ENCODE results near the gene SFXN3. TPM values are rescaled to one million over a fixed set of nuclear protein-coding genes. Genes with fewer than 3 reads are reported as not detected.

The SFXN3 gene
- total RNA-seq, 4 donors from 2014 or later = 3.9 to 30.7 (median 9.4) TPM

GRCh38 chr10:101011517-101012423 is 19.3 kb upstream of the SFXN3 start:
- Histone ChIP-seq H3K4me3 (no peak overlapping the region), H3K27ac (peak overlapping the region in 2 of 4 donors; percentile 6 to 64), H3K27me3 (peaks cover 0 to 12% (median 0%) of the 10 kb centered on the region in 4 donors), H3K9me3 (no peaks in the 10 kb centered on the region), H3K4me1 (peaks cover 8 to 53% (median 14%) of the 10 kb centered on the region in 3 donors), H3K36me3 (peaks cover 0 to 7% (median 4%) of the 10 kb centered on the region in 3 donors)
- no peak for DNase-seq
- intact Hi-C loops (cut with DNase I) = no loop called here
- WGBS, 2 donors = 66 to 75% methylated on average over 2 to 8 of the region's 22 CpGs
- TF ChIP-seq CTCF (IDR thresholded peaks at IDR 0.05) (peak in 1 of 6 experiments; percentile 9), POLR2A (IDR thresholded peaks at IDR 0.05) (no peak)

- TF ChIP-seq POLR2A (IDR thresholded peaks at IDR 0.05) (no peak), CTCF (IDR thresholded peaks at IDR 0.05) (peak; percentile 73 to 92 (median 88))
- intact Hi-C loops (cut with DNase I) = no loop called here
- Histone ChIP-seq H3K36me3 (no peaks in the 10 kb centered on the region), H3K27ac (peak overlapping the region in 3 of 4 donors; percentile 6 to 64 (median 44)), H3K4me1 (peaks cover 8 to 44% (median 14%) of the 10 kb centered on the region in 3 donors), H3K9me3 (no peaks in the 10 kb centered on the region), H3K4me3 (no peak overlapping the region), H3K27me3 (peaks cover 0 to 19% (median 0%) of the 10 kb centered on the region in 4 donors)
- DNase-seq = no peak
- 8 to 22% methylated on average over 11 to 14 of the region's 14 CpGs for WGBS, 2 donors
Observed at GRCh38 chr10:101012525-101013364, 18.3 kb upstream of the SFXN3 start.

GRCh38 chr10:101013365-101013825 is 17.6 kb upstream of the SFXN3 start:
- Histone ChIP-seq H3K27ac (peak overlapping the region in 3 of 4 donors; percentile 6 to 64 (median 17)), H3K4me1 (peaks cover 8 to 38% (median 14%) of the 10 kb centered on the region in 3 donors), H3K36me3 (no peaks in the 10 kb centered on the region), H3K4me3 (no peak overlapping the region), H3K27me3 (peaks cover 0 to 26% (median 0%) of the 10 kb centered on the region in 4 donors), H3K9me3 (no peaks in the 10 kb centered on the region)
- intact Hi-C loops (cut with DNase I) = no loop called here
- no peak for DNase-seq
- WGBS, 2 donors = 28 to 34% methylated on average over 9 of the region's 9 CpGs
- TF ChIP-seq CTCF (IDR thresholded peaks at IDR 0.05) = no peak
- TF ChIP-seq POLR2A (IDR thresholded peaks at IDR 0.05) = no peak

- 10 to 13% methylated on average over 8 to 9 of the region's 11 CpGs for WGBS, 2 donors
Observed at GRCh38 chr10:101014230-101014884, 16.7 kb upstream of the SFXN3 start.

More at GRCh38 chr10:101014230-101014884, 16.7 kb upstream of the SFXN3 start:
- Histone ChIP-seq H3K4me1 (peaks cover 15 to 38% (median 22%) of the 10 kb centered on the region in 3 donors), H3K27ac (no peak overlapping the region), H3K36me3 (no peaks in the 10 kb centered on the region), H3K27me3 (peaks cover 0 to 35% (median 0%) of the 10 kb centered on the region in 4 donors), H3K9me3 (no peaks in the 10 kb centered on the region), H3K4me3 (no peak overlapping the region)
- intact Hi-C loops (cut with DNase I) = no loop called here
- TF ChIP-seq POLR2A (IDR thresholded peaks at IDR 0.05) (no peak), CTCF (IDR thresholded peaks at IDR 0.05) (peak; percentile 79 to 94 (median 92))
- no peak for DNase-seq

Measured in esophagus squamous epithelium (tissue), 5 donors.